Ovary (tissue), 3 donors: ENCODE results near the gene RGS19.

Experiments
- CTCF ChIP-seq, 3 donors: fragments of 450-650 bp in 2 of 3; fragments of 200-600 bp in 1 of 3; IDR thresholded peaks; one replicate each; pipeline versions ENCODE4 v1.5.1 to v1.8.0; 2016 to 2022; ENCODE audit warnings: antibody characterized with exemption in 3 of 3, mild to moderate bottlenecking in 1 of 3
- EP300 ChIP-seq: sonication (generic); formaldehyde crosslinking; IDR thresholded peaks from one replicate; pipeline ENCODE4 v1.6.1; 2017; ENCODE audit warnings: antibody characterized with exemption
- POLR2A ChIP-seq: fragments of 450-650 bp; IDR thresholded peaks from one replicate; pipeline ENCODE4 v1.6.1; 2017; ENCODE audit warnings: antibody characterized with exemption, mild to moderate bottlenecking, moderate library complexity
- donor health status: DM: no; HTN: no; CAD: no.

- no peak for TF ChIP-seq CTCF (IDR thresholded peaks at IDR 0.05)
- TF ChIP-seq EP300: no peak
- TF ChIP-seq POLR2A: no peak
Observed at GRCh38 chr20:64107736-64108457, 28.6 kb upstream of the RGS19 start.
